ENCODE results near the gene RAD18. TPM values are rescaled to one million over a fixed set of nuclear protein-coding genes. Genes with fewer than 3 reads are reported as not detected.

RAD18 gene
- total RNA-seq, 2 experiments from 2014 or later: 44.5 to 45.4 TPM

- H3K27me3 Mint-ChIP-seq (ENCODE audit: low read depth): no peaks in the 10 kb centered on the region
- no peaks in the 10 kb centered on the region for H3K9me3 Mint-ChIP-seq
- no peaks in the 10 kb centered on the region for H3K4me1 Mint-ChIP-seq (ENCODE audit: low read depth)
- no peak overlapping the region for H3K27ac Mint-ChIP-seq
- CTCF ChIA-PET: no interaction called here
- H3K4me3 Mint-ChIP-seq: no peak overlapping the region
- peaks cover 33% of the 10 kb centered on the region for H3K36me3 Mint-ChIP-seq (ENCODE audit: low read depth)
- DNase-seq: no peak
- intact Hi-C loops (cut with micrococcal nuclease): no loop called here
These were observed 48.8 kb downstream of the RAD18 start for GRCh38 chr3:8914491-8914890.

- H3K4me3 Mint-ChIP-seq: no peak overlapping the region
- no peak overlapping the region for H3K27ac Mint-ChIP-seq
- intact Hi-C loops (cut with micrococcal nuclease): no loop called here
- no peaks in the 10 kb centered on the region for H3K4me1 Mint-ChIP-seq (ENCODE audit: low read depth)
- CTCF ChIA-PET: no interaction called here
- no peak for DNase-seq
- no peaks in the 10 kb centered on the region for H3K9me3 Mint-ChIP-seq
- H3K36me3 Mint-ChIP-seq (ENCODE audit: low read depth): peaks cover 47% of the 10 kb centered on the region
- H3K27me3 Mint-ChIP-seq (ENCODE audit: low read depth): no peaks in the 10 kb centered on the region
These were observed 51.5 kb downstream of the RAD18 start for GRCh38 chr3:8911781-8912180.

- no peak for DNase-seq
- H3K4me3 Mint-ChIP-seq: no peak overlapping the region
- H3K4me1 Mint-ChIP-seq (ENCODE audit: low read depth): no peaks in the 10 kb centered on the region
- intact Hi-C loops (cut with micrococcal nuclease): no loop called here
- peaks cover 48% of the 10 kb centered on the region for H3K36me3 Mint-ChIP-seq (ENCODE audit: low read depth)
- H3K27ac Mint-ChIP-seq: no peak overlapping the region
- H3K9me3 Mint-ChIP-seq: no peaks in the 10 kb centered on the region
- CTCF ChIA-PET: interaction anchor here (0.6 kb wide), 1 partner anchor 140 kb away, joined by 6 read pairs; the partner anchor contains the start of gene OXTR
- H3K27me3 Mint-ChIP-seq (ENCODE audit: low read depth): no peaks in the 10 kb centered on the region
These were observed 54.1 kb downstream of the RAD18 start for GRCh38 chr3:8909160-8909559.

DNA sequence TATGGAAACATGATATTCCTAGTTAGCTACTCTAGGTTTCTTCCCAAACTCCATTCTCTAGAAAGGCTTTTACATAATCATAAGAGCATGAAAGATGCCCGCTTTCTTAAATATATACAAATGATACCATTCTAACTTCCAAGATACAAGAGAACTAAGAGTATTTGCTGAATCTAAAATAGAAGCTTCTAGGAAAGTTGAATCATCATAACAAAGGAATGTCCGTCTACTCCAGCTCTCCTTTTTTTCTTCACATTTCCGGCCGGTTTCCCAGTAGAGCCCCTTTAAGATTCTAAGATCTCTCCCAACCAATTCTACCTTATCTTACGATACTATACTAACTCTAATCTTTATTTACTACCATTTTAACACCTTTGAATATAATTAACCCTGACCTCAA, 60.1 kb downstream of the RAD18 start:
- H3K9me3 Mint-ChIP-seq: no peaks in the 10 kb centered on the region
- no peak overlapping the region for H3K4me3 Mint-ChIP-seq
- H3K27me3 Mint-ChIP-seq (ENCODE audit: low read depth): no peaks in the 10 kb centered on the region
- peaks cover 47% of the 10 kb centered on the region for H3K36me3 Mint-ChIP-seq (ENCODE audit: low read depth)
- DNase-seq: no peak
- intact Hi-C loops (cut with micrococcal nuclease): no loop called here
- H3K4me1 Mint-ChIP-seq (ENCODE audit: low read depth): no peaks in the 10 kb centered on the region
- H3K27ac Mint-ChIP-seq: no peak overlapping the region
- CTCF ChIA-PET: interaction anchor here (0.7 kb wide), 1 partner anchor 16 kb away, joined by 4 read pairs; no protein-coding TSS in a partner anchor

GRCh38 chr3:8900869-8901268, 62.4 kb downstream of the RAD18 start:
- CTCF ChIA-PET: no interaction called here
- Mint-ChIP-seq H3K4me1 (ENCODE audit: low read depth) (no peaks in the 10 kb centered on the region), H3K36me3 (ENCODE audit: low read depth) (peaks cover 34% of the 10 kb centered on the region)

DNA sequence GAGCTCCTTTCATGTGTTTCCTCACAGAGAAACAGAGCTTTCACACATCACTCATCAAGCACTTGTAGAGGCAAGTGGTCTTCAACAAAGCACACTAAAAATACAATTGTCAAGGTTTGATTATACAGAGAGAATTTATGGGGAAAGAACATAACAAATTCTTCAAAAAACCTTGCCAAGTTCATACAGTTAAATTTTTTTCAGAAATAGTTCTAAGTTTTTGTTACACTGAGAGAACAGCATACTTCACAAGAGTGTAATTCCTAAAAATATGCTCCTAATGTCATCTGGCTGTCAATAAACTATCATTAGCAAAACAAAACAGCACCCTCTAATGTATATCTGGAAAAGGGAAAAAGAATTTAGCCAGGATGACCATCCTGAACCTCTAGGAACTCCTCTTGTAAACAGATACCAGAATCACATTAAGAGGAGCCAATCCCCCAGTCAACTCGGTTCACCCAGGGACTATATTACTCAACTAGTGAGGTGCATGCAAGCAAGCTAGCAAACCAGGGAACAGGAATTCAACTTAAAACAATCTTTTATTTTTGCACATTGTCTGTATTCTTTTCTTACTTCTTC, 63.3 kb downstream of the RAD18 start:
- CTCF ChIA-PET: interaction anchor here (0.6 kb wide), 1 partner anchor 72 kb away, joined by 3 read pairs; no protein-coding TSS in a partner anchor
- Mint-ChIP-seq H3K36me3 (ENCODE audit: low read depth) (peaks cover 38% of the 10 kb centered on the region), H3K4me3 (no peak overlapping the region), H3K27me3 (ENCODE audit: low read depth) (no peaks in the 10 kb centered on the region), H3K9me3 (no peaks in the 10 kb centered on the region), H3K4me1 (ENCODE audit: low read depth) (no peaks in the 10 kb centered on the region), H3K27ac (no peak overlapping the region)
- no peak for DNase-seq
- intact Hi-C loops (cut with micrococcal nuclease): no loop called here

More at GRCh38 chr3:8900869-8901268, 62.4 kb downstream of the RAD18 start:
- no peak overlapping the region for H3K27ac Mint-ChIP-seq
- no peaks in the 10 kb centered on the region for H3K9me3 Mint-ChIP-seq
- no peak for DNase-seq
- intact Hi-C loops (cut with micrococcal nuclease): no loop called here
- H3K4me3 Mint-ChIP-seq: no peak overlapping the region
- H3K27me3 Mint-ChIP-seq (ENCODE audit: low read depth): no peaks in the 10 kb centered on the region

- H3K27me3 Mint-ChIP-seq (ENCODE audit: low read depth): no peaks in the 10 kb centered on the region
- H3K9me3 Mint-ChIP-seq: no peaks in the 10 kb centered on the region
- H3K36me3 Mint-ChIP-seq (ENCODE audit: low read depth): peaks cover 27% of the 10 kb centered on the region
- CTCF ChIA-PET: no interaction called here
- no peak overlapping the region for H3K27ac Mint-ChIP-seq
- DNase-seq: no peak
- intact Hi-C loops (cut with micrococcal nuclease): no loop called here
- H3K4me1 Mint-ChIP-seq (ENCODE audit: low read depth): no peaks in the 10 kb centered on the region
- no peak overlapping the region for H3K4me3 Mint-ChIP-seq
These were observed 67.4 kb downstream of the RAD18 start for GRCh38 chr3:8895829-8896228.

DNA sequence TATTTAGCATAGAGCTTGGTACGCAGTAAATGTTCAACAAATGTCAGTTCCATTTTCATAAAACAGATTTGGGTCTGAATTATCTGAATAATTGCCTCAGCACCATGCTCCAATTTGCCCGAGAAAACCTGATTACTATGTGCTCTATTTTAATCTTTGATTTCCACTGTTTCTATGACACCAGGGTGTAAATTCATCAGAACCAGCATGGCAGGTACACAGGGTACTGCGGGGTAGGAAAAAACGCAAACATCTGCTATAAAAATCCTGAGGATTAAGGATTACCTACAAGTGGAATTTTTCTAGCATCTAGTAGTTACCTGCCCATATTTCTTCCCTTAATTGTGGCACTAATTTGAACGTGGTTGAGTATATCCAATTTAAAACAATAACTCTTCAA, 70.3 kb downstream of the RAD18 start:
- Mint-ChIP-seq H3K36me3 (ENCODE audit: low read depth) (peaks cover 24% of the 10 kb centered on the region), H3K4me1 (ENCODE audit: low read depth) (no peaks in the 10 kb centered on the region), H3K4me3 (no peak overlapping the region), H3K9me3 (no peaks in the 10 kb centered on the region), H3K27ac (no peak overlapping the region), H3K27me3 (ENCODE audit: low read depth) (no peaks in the 10 kb centered on the region)
- intact Hi-C loops (cut with micrococcal nuclease): no loop called here
- CTCF ChIA-PET: no interaction called here
- DNase-seq: no peak

DNA sequence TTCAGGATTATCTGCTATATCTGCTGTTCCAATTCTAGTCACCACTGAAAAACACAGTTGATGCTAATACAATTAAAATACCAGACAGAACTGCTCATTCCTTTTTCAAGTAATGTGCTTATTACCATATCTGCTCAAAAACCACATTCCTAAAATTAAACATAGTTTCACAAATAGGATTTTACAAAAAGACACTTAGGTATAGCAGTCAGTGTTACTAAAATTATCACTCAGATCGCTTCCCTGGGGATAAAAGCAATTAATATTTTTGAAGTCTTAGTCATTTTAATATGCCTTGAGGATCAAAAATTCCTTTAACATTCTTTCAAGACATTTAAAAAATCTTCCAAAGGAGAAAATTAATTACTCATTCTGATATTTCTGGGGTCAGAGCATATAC, 71.5 kb downstream of the RAD18 start:
- Mint-ChIP-seq H3K4me3 (no peak overlapping the region), H3K36me3 (ENCODE audit: low read depth) (peaks cover 27% of the 10 kb centered on the region), H3K27me3 (ENCODE audit: low read depth) (no peaks in the 10 kb centered on the region), H3K9me3 (no peaks in the 10 kb centered on the region), H3K4me1 (ENCODE audit: low read depth) (no peaks in the 10 kb centered on the region), H3K27ac (no peak overlapping the region)
- CTCF ChIA-PET: no interaction called here
- intact Hi-C loops (cut with micrococcal nuclease): no loop called here
- DNase-seq: no peak

GRCh38 chr3:8891303-8891702, 72.0 kb downstream of the RAD18 start:
- Mint-ChIP-seq H3K27me3 (ENCODE audit: low read depth) (no peaks in the 10 kb centered on the region), H3K36me3 (ENCODE audit: low read depth) (peaks cover 30% of the 10 kb centered on the region), H3K27ac (no peak overlapping the region), H3K4me3 (no peak overlapping the region), H3K4me1 (ENCODE audit: low read depth) (no peaks in the 10 kb centered on the region), H3K9me3 (no peaks in the 10 kb centered on the region)
- CTCF ChIA-PET: no interaction called here
- intact Hi-C loops (cut with micrococcal nuclease): no loop called here
- DNase-seq: no peak

GRCh38 chr3:8888301-8888915, 74.9 kb downstream of the RAD18 start:
- DNase-seq: no peak
- Mint-ChIP-seq H3K4me3 (no peak overlapping the region), H3K27ac (no peak overlapping the region), H3K9me3 (no peaks in the 10 kb centered on the region), H3K36me3 (ENCODE audit: low read depth) (peaks cover 33% of the 10 kb centered on the region), H3K27me3 (ENCODE audit: low read depth) (no peaks in the 10 kb centered on the region), H3K4me1 (ENCODE audit: low read depth) (no peaks in the 10 kb centered on the region)
- intact Hi-C loops (cut with micrococcal nuclease): no loop called here
- CTCF ChIA-PET: no interaction called here

DNA sequence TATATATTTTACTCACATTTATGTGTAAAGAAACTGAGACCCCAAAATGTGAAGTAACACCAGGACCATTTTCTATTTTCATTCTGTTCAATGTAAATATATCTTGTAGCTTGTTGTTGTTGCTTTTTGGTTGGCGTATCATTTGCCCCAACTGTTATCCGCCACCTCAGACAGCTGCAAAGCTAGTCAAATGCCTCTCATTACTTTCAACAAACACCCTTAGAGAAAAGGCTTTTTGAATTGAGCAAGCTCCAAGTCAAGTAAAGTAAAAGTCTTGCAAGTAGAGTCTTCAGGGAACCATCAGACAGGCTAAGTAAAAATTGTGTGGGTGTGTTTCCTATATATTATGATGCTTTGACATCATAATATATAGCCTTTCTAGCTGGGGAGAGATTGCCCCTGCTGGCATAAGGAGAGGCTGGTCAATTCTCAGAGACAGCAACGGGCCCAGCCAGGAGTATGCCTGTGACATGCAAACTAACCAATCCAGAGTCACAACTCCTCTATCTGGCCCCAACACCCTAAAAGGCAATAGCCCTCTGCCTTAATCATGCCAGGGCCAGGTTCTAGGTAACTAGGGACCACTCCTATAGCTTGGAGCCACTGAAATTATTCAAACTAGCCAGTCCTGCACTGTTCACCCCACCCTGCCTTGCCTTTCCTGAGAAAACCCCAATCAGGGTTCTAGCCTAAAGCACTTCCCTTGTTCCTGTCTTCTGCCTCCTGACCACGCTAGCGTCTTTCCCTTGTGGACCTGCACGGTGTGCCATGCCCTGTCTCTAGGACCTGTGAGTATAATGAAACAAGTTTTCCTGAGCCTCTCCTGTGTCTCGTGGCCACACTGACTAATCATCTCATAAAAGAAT, 75.6 kb downstream of the RAD18 start:
- Mint-ChIP-seq H3K4me1 (ENCODE audit: low read depth) (no peaks in the 10 kb centered on the region), H3K27ac (no peak overlapping the region), H3K36me3 (ENCODE audit: low read depth) (peaks cover 35% of the 10 kb centered on the region), H3K27me3 (ENCODE audit: low read depth) (no peaks in the 10 kb centered on the region), H3K9me3 (no peaks in the 10 kb centered on the region), H3K4me3 (no peak overlapping the region)
- intact Hi-C loops (cut with micrococcal nuclease): no loop called here
- CTCF ChIA-PET: no interaction called here
- DNase-seq: no peak

DNA sequence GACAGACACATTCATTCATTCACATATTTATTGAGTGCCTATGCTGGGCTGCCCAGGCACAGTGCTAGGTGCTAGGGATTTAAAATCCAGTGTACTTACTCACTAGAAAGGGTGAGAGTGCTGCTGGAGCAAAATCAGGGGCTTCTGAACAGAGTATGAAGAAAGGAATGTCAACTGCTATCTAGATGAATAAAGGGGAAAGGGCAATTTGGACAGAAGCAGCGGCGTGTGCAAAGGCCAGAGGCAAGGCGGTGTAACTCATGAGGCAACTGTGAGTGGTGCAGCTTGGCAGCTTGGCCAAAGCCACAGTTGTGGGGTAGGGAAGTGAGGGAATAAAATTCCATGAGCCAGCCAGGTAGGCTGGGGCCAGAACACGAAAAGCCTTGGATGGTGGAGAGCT, 76.7 kb downstream of the RAD18 start:
- CTCF ChIA-PET: no interaction called here
- H3K27ac Mint-ChIP-seq: no peak overlapping the region
- no peaks in the 10 kb centered on the region for H3K27me3 Mint-ChIP-seq (ENCODE audit: low read depth)
- H3K4me3 Mint-ChIP-seq: no peak overlapping the region
- H3K4me1 Mint-ChIP-seq (ENCODE audit: low read depth): no peaks in the 10 kb centered on the region
- no peaks in the 10 kb centered on the region for H3K9me3 Mint-ChIP-seq
- peaks cover 40% of the 10 kb centered on the region for H3K36me3 Mint-ChIP-seq (ENCODE audit: low read depth)
- intact Hi-C loops (cut with micrococcal nuclease): no loop called here
- no peak for DNase-seq

Measured in activated naive CD4-positive, alpha-beta T cell treated with anti-CD3 and anti-CD28 coated beads for 36 hours (primary cell).